Peyer's patch (tissue), 4 donors: ENCODE data around the gene RERG. TPM values are rescaled to one million over a fixed set of nuclear protein-coding genes. Genes with fewer than 3 reads are reported as not detected.

ENCODE experiments used
- DNase-seq, 3 donors: peaks; one replicate each; pipeline ENCODE4 v3.0.0-alpha.2; 2017 to 2019
- H3K27ac ChIP-seq, 4 donors: fragments of 200-600 bp; sonication (generic); one replicate each; pipeline ENCODE4 v1.5.1; 2016 to 2019
- H3K27me3 ChIP-seq, 2 donors: fragments of 200-600 bp; sonication (generic); one replicate each; pipeline ENCODE4 v1.5.1; 2019
- H3K36me3 ChIP-seq, 3 donors: fragments of 200-600 bp; sonication (generic); one replicate each; pipeline ENCODE4 v1.5.1; 2016 to 2019
- H3K4me1 ChIP-seq, 4 donors: fragments of 200-600 bp; sonication (generic); one replicate each; pipeline ENCODE4 v1.5.1; 2016 to 2019
- H3K4me3 ChIP-seq, 4 donors: fragments of 200-600 bp; sonication (generic); 1 replicate in 3 of 4; 2 replicates in 1 of 4; pipeline ENCODE4 v1.5.1; 2016 to 2019; ENCODE audit warnings: mild to moderate bottlenecking in 1 of 4
- H3K9me3 ChIP-seq, 4 donors: fragments of 200-600 bp; sonication (generic); one replicate each; pipeline ENCODE4 v1.5.1; 2016 to 2019; ENCODE audit warnings: mild to moderate bottlenecking in 1 of 4
- POLR2A ChIP-seq, 2 donors: fragments of 450-650 bp; IDR thresholded peaks; one replicate each; pipeline ENCODE4 v1.5.1; 2017; ENCODE audit warnings: antibody characterized with exemption in 2 of 2, mild to moderate bottlenecking in 2 of 2, moderate library complexity in 2 of 2
- total RNA-seq, 4 donors: library from RNA; depleted of rRNA; stranded (reverse); fragments of >200 nt; gene quantifications; one replicate each; pipeline ENCODE4 v1.1.0, GENCODE V29; 2016
- TF ChIP-seq, protein P1 (sequence below), 6 experiments: fragments of 450-650 bp in 4 of 6; fragments of 200-600 bp in 2 of 6; sonication (generic) in 1 of 6; IDR thresholded peaks; one replicate each; pipeline ENCODE4 v1.5.1; 2017 to 2019; ENCODE audit warnings: antibody characterized with exemption in 6 of 6, mild to moderate bottlenecking in 3 of 6, moderate library complexity in 1 of 6

The RERG gene
- total RNA-seq, 4 donors from 2014 or later, result 2.3 to 31.4 (median 10.7) TPM

DNA sequence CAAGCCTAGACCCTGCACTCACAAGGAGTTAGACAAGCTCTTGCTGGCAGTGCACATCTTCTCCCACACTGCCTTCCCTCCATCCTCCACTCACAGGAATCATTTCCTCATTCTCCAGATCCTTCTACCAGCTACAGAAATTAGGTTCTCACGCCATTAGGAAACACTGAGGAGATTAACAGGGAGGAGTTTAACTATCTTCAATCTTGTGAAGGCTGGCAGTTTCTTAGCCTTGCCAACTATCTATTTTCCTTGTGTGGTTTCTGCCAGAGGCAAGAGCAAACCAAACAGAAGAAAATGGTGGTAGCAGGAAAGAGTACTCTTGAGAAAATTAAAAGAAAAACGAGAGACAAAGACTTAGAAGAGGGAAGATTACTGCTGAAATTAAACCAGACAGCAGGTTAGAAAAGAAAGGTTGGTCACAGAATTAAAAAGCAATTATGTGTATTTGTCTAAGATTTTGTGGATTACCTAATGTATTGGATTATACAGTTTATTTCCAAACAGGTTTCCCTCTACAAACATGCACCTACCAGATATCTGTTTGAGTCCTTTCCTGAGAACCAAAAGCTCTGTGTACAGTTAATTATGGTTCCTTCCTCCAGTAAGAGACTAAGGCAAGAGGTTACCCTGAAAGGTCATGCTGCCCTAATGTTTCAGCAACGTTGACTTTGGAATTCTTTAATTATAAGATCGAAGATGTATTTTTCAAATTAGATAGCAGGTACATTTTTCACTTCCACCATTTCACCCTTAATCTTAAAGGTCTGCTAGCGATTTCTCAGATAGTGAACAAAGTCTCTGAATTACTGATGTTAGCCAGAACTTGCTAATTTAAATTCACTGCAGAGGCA lies 5.0 kb downstream of the RERG start:
- H3K4me3 ChIP-seq, result no peak overlapping the region
- H3K4me1 ChIP-seq, result no peaks in the 10 kb centered on the region
- TF ChIP-seq, protein P1, sequence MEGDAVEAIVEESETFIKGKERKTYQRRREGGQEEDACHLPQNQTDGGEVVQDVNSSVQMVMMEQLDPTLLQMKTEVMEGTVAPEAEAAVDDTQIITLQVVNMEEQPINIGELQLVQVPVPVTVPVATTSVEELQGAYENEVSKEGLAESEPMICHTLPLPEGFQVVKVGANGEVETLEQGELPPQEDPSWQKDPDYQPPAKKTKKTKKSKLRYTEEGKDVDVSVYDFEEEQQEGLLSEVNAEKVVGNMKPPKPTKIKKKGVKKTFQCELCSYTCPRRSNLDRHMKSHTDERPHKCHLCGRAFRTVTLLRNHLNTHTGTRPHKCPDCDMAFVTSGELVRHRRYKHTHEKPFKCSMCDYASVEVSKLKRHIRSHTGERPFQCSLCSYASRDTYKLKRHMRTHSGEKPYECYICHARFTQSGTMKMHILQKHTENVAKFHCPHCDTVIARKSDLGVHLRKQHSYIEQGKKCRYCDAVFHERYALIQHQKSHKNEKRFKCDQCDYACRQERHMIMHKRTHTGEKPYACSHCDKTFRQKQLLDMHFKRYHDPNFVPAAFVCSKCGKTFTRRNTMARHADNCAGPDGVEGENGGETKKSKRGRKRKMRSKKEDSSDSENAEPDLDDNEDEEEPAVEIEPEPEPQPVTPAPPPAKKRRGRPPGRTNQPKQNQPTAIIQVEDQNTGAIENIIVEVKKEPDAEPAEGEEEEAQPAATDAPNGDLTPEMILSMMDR (IDR thresholded peaks at IDR 0.05), result no peak
- no peak for TF ChIP-seq POLR2A (IDR thresholded peaks at IDR 0.05)
- H3K36me3 ChIP-seq, result no peaks in the 10 kb centered on the region
- H3K9me3 ChIP-seq, result no peaks in the 10 kb centered on the region
- no peak overlapping the region for H3K27ac ChIP-seq
- no peaks in the 10 kb centered on the region for H3K27me3 ChIP-seq
- DNase-seq, result no peak

DNA sequence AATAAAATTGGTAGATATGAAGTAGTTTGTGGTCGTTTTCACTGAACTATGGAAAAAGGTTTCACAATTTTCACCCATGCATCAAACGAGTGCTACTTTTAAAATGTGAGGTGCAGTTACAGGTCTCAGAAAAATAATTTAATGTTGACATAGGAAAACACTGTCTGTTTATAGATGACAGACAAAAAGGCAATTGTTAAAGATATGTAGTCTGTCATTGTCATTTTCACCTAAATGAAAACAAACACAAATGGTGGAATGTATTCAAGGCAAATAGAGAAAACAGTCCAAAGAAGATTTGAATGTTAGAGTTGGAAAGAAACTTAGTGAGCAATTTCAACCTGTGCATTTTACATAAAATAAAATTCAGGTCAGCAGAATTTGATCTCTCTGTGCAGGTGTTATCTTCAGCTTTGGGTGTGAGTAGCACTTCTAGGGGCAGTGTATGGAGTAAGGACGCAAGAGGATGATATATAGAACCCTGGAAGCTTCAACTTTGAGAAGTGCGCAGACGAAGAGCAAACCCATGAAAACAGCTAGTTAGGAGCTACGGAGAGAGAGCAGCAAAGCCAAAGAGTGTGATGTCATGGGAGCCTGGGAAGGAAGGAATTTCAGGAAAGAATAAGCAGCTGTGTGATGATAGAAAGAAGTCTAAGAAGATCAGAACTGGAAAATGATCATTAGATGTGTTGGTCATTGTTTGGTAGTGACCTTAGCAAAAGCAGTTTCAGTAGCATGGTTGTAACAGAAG lies 6.2 kb downstream of the RERG start:
- no peaks in the 10 kb centered on the region for H3K36me3 ChIP-seq
- no peaks in the 10 kb centered on the region for H3K27me3 ChIP-seq
- TF ChIP-seq, protein P1 (IDR thresholded peaks at IDR 0.05), result no peak
- no peak for TF ChIP-seq POLR2A (IDR thresholded peaks at IDR 0.05)
- H3K4me3 ChIP-seq, result no peak overlapping the region
- no peaks in the 10 kb centered on the region for H3K9me3 ChIP-seq
- no peak for DNase-seq
- H3K4me1 ChIP-seq, result no peaks in the 10 kb centered on the region
- no peak overlapping the region for H3K27ac ChIP-seq

DNA sequence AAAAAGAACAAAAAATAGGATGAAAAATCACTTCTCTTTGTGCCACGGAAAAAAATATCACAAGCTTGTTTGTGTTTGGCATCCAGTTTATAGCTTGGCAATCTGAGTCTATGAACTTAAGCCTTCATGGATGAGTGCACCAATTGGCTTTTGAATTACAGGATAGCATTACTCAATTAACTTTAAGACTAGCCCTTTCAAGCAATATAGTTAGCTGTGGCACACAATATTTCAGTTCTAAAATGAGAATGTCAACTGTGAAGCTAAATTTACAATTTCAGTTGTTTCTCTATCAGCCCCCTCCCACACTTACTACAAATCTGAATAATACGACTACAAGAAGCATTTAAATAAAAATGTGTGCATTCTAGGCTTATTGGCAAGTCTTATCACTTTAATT lies 8.3 kb downstream of the RERG start:
- peak overlapping the region in 1 of 4 donors; percentile 10 for H3K27ac ChIP-seq
- H3K27me3 ChIP-seq, result no peaks in the 10 kb centered on the region
- H3K9me3 ChIP-seq, result no peaks in the 10 kb centered on the region
- DNase-seq, result no peak
- H3K36me3 ChIP-seq, result no peaks in the 10 kb centered on the region
- H3K4me3 ChIP-seq, result no peak overlapping the region
- TF ChIP-seq POLR2A (IDR thresholded peaks at IDR 0.05), result no peak
- TF ChIP-seq, protein P1 (IDR thresholded peaks at IDR 0.05), result no peak
- no peaks in the 10 kb centered on the region for H3K4me1 ChIP-seq

DNA sequence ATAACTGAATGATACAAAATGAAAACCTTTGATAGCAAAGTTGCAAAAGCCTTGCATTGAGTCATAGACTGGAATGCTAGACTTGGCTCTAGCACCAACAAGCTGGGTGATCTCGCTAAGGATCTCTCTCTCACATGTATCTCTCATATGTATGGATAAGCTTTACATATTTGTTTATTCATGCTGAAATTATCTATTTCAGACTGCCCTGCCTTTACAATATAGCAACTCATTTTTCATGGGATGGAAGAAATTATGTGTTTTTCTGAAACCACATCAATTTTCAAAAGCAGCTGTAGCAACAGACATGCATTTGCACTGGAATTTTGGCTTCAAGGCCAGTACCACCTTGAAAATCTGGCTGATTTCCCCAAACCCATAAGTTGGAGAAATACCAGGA lies 11.4 kb downstream of the RERG start:
- peak overlapping the region in 2 of 4 donors; percentile 12 to 73 for H3K27ac ChIP-seq
- TF ChIP-seq POLR2A (IDR thresholded peaks at IDR 0.05), result no peak
- TF ChIP-seq, protein P1 (IDR thresholded peaks at IDR 0.05), result no peak
- H3K4me3 ChIP-seq, result no peak overlapping the region
- no peaks in the 10 kb centered on the region for H3K4me1 ChIP-seq
- DNase-seq, result no peak
- no peaks in the 10 kb centered on the region for H3K27me3 ChIP-seq
- no peaks in the 10 kb centered on the region for H3K36me3 ChIP-seq
- no peaks in the 10 kb centered on the region for H3K9me3 ChIP-seq

DNA sequence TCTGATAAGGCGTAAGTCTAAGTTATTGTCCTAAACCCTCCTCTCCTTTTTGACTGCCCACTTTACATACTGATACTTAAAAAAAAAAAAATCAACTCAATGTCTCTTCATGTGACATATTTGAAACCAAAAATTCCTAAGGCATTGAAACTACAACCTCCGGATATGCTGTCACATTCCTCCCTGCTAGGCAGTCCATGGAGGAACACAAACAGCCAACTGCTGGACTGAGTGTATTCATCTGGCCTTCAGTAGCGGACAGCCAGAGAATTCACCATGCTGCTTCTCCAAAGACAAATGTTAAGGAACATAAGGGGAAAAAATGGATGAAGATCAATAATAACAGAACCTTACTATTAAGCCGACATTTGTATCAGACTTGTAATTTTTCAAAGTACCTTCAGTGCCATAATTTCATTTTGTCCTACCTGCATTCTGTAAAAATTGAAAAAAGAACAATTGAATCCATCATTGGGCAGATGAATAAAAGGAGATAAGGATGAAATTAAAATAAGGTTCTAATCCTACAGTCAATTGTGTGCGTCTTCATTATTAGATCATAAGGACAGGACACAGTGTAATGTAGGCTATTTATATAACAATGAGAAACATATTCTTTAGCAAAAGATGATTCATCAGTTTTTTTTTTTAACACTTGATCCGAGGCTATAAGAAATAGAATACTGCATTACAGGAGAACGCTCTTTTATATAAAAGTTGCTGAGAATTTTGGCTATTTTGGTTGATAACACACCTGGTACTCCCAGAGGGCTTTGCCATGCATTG lies 12.2 kb downstream of the RERG start:
- no peak for DNase-seq
- H3K4me1 ChIP-seq, result no peaks in the 10 kb centered on the region
- no peaks in the 10 kb centered on the region for H3K36me3 ChIP-seq
- H3K9me3 ChIP-seq, result no peaks in the 10 kb centered on the region
- peak overlapping the region in 2 of 4 donors; percentile 30 to 73 for H3K27ac ChIP-seq
- no peak overlapping the region for H3K4me3 ChIP-seq
- TF ChIP-seq, protein P1 (IDR thresholded peaks at IDR 0.05), result no peak
- TF ChIP-seq POLR2A (IDR thresholded peaks at IDR 0.05), result no peak
- H3K27me3 ChIP-seq, result no peaks in the 10 kb centered on the region
